B cell (primary cell): ENCODE measurements around the gene MPP1.

Experiments used
- EZH2 ChIP-seq: IDR thresholded peaks from 2 replicates; pipeline ENCODE4 v1.6.1; 2012; ENCODE audit warnings: borderline replicate concordance, low read depth, mild to moderate bottlenecking, moderate library complexity, low read length; ENCODE audit not compliant: insufficient read depth, poor library complexity, severe bottlenecking
- TF ChIP-seq, protein P1 (sequence below): fragments of 200-600 bp; IDR thresholded peaks from one replicate; pipeline ENCODE4 v1.8.0; 2022; ENCODE audit warnings: antibody characterized with exemption, mild to moderate bottlenecking

DNA sequence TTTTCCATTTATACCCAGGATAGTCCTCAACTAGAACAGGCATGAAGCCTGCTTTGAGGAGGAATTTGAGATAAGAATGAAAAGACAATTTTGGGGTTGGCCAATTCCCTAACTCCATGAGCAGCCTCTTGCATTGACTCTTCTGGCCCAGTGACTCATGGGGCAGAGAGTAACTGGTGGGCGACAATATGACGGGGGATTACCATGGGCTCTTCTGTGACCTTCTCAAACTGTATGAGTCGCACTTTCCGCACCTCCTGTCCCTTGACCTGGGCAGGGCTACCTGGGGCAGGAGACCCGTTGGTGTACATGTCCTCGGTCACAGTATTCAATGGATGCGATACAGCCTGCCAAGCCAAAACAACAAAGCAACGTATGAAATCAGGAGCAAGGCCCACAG, 13.3 kb downstream of the MPP1 start:
- TF ChIP-seq EZH2 = no peak
- TF ChIP-seq, protein P1, sequence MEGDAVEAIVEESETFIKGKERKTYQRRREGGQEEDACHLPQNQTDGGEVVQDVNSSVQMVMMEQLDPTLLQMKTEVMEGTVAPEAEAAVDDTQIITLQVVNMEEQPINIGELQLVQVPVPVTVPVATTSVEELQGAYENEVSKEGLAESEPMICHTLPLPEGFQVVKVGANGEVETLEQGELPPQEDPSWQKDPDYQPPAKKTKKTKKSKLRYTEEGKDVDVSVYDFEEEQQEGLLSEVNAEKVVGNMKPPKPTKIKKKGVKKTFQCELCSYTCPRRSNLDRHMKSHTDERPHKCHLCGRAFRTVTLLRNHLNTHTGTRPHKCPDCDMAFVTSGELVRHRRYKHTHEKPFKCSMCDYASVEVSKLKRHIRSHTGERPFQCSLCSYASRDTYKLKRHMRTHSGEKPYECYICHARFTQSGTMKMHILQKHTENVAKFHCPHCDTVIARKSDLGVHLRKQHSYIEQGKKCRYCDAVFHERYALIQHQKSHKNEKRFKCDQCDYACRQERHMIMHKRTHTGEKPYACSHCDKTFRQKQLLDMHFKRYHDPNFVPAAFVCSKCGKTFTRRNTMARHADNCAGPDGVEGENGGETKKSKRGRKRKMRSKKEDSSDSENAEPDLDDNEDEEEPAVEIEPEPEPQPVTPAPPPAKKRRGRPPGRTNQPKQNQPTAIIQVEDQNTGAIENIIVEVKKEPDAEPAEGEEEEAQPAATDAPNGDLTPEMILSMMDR = no peak
